Lung microvascular endothelial cell (primary cell): Measurements from ENCODE around the gene XPNPEP1. TPM values are rescaled to one million over a fixed set of nuclear protein-coding genes. Genes with fewer than 3 reads are reported as not detected.
A peak's percentile ranks its signal among the peaks of the same experiment; 100 is the strongest.
"Not testable (repeated sequence)": the region's sequence is repeated elsewhere in the genome, so short reads cannot be mapped to it uniquely, and the experiment has no call there.

Experiments used
- DNase-seq, 2 donors: peaks; one replicate each; pipeline versions ENCODE4 v3.0.0 to v3.0.0-alpha.2; 2010; ENCODE audit warnings: low read depth in 2 of 2
- total RNA-seq: library from RNA; depleted of rRNA; stranded (reverse); fragments of >200 nt; gene quantifications from 2 replicates; pipeline ENCODE4 v1.2.1, GENCODE V29; 2014

The XPNPEP1 gene
- total RNA-seq, 1 donor from 2014 or later, result 123 TPM

DNA sequence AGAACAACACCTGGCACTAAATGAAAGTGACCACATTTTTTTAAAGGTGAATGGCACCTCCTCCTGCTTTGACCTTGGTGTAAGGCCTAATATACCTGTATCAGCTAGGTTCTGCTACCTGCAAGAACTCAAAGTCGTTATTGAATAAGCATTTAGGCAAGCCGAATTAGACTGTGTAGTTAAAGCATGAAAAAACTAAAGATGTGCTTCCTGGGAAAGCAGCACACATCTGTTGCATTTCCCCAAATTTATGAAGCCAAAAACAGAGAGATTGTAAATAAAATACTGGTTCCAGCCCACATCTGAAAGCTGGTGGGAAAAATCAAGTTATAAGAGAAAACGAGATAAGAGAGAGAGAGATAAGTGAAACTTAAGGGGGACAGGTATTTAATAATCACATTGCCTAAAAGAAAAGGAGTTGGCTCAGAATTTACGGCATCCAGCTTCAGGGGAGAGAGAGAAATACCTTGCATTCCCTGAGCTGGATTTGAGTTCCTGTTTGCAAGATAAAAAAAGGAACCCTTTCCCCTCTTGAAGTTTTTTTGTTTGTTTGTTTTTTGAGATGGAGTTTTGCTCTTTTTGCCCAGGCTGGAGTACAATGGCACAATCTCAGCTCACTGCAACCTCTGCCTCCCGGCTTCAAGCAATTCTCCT is 1.8 kb upstream of the XPNPEP1 start:
- DNase-seq, result no peak

DNA sequence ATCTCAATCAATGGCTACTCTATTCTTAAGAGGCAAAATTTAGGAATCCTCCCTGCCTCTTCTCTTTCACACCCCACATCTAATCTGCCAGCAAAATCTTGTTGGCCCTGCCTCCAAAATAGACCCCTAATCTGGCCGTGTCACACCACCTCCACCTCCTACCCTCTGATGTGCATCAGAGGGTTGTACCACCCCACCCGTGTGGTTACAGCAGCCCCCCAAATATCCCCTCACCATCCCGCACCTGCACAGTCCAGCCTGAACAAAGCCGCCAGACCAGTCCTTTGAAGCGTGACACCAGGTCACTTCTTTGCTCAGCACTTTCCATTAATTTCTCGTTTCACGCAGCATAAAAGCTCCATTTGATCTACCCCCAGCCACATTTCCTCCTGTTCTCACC is 776 bp upstream of the XPNPEP1 start:
- no peak for DNase-seq

DNA sequence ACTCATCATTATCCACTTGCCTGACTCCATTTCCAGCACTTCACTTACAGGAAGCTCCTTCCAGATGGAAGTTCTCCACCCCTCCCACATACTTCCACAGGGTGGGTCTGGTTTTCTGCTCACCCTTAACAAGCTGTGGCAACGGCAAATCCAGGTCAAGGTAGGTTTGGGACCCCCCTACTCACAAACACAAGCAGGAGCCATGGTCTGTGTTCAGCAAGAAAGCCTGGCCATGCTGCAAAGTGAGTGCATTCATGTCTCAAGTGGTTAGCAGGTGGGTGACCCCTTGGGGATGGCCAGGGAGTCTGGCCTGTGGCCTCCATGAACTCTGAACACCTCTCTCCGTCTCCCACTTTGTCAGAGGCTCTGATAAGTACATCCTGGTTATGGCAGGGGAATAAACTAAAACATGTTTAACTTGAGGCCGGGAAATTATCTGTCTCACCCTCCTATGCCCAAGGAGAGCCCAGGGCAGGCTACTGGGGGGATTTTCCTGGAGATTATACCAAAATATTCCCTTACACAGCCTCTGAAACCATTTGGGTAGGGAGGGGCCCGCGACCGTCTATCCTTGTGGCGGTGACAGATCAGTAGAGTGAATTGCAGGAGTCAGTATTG is 844 bp downstream of the XPNPEP1 start:
- DNase-seq, result no peak

DNA sequence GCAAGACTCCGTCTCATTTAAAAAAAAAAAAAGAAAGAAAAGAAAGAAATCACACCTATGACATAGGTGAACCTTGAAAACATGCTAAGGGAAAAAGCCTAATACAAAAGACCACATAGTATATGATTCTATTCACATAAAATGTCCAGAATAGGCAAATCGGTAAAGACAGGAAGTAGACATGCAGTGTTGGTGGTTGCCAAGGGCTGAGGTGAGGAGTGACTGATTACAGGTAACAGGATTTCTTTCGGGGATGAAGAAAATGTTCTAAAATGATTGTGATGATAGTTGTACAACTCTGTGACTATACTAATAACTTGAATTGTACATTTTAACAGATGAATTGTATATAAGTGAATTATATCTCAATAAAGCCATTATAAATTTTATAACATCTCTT is 3.3 kb downstream of the XPNPEP1 start:
- no peak for DNase-seq

DNA sequence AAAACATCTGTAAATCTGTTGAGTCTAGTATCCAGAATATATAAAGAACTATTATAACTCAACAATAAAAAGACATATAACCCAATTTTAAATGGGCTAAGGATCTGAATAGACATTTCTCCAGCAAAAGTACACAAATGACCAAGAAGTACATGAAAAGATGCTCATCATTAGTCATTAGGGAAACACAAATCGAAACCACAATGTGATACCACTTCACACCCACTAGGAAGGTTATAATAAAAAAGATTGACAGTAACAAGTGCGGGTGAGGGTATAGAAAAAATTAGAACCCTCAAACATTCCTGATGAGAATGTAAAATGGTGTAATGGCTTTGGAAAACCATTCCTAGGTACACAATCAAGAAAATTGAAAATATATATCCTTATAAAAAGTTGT is 4.1 kb downstream of the XPNPEP1 start:
- no peak for DNase-seq

DNA sequence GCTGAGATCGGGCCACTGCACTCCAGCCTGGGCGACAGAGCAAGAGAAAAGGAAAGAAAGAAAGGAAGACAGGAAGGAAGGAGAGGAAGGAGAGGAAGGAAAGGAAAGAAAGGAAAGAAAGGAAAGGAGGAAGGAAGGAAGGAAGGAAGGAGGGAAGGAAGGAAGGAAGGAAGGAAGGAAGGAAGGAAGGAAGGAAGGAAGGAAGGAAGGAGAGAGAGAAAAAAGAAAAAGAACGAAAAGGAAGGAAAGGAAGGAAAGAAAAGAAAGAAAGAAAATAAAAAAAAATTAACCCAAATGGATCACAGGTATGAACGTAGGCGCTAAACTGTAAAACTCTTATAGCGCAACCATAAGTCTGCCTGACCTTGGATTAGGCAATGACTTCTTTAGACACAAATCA is 4.6 kb downstream of the XPNPEP1 start:
- not testable (repeated sequence) for DNase-seq

DNA sequence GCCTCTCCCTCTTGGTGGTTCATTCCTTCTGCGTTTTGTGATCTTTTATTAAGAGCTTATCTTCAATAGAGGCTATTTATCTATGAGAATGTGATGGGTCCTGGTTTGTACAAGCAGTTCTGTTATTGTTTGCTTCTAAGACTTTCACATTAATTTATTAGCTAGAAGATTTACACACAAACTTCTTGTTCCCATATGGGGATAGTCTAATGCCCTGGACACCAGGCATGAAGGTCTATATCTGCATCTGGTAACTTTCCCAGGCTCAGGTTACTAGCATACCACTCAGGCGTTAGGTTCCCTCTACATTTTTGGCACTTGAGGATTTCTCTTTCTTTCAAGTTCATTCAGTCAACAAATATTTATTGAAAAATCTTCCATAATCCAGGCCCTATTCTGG is 7.7 kb downstream of the XPNPEP1 start:
- no peak for DNase-seq

DNA sequence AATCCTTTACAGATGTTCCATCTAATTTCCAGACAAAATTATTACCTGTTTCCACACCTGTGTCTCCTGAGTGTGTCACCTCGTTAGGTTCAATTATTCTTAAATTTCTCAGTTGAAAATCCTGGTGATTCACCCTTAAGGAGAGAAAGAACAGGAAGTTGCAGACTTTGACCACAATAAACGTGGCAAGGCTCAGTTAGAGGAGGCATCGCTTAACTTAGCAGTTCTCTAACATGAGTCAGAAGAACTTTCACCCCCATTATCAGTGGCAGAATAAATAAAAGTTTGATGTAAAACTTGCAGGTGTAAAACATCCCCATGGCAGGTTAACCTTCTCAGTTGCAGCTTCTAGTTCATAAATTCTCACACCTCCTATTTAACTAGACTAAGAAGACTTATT is 8.3 kb downstream of the XPNPEP1 start:
- peak in 1 of 2 donors; percentile 86 for DNase-seq

DNA sequence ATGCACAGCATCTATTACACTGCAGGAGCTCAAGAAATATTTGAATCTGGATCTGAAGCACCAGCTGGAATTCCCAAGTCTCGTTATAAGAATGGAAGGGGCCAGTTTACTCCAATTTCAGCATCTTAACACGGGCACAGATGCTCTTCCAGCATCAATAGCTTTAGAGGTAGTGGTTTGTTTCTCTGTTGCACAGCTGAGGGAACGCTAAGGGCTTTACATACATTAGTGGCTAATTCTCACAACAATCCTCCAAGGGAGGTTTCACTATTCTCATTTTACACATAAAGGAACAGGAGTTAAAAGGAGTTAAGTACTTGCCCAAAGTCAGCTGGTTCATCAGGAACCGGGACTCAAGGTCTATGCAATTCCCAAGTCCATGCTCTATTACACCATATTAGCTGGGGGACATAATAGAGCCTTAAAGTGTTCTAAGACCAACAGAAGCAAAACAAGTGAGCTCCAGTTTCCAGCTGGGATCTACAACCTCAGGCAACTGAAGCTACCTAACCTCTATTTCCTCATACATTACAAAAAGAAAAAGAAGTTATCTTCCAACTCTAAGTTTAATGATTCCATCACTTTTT is 9.9 kb downstream of the XPNPEP1 start:
- no peak for DNase-seq

DNA sequence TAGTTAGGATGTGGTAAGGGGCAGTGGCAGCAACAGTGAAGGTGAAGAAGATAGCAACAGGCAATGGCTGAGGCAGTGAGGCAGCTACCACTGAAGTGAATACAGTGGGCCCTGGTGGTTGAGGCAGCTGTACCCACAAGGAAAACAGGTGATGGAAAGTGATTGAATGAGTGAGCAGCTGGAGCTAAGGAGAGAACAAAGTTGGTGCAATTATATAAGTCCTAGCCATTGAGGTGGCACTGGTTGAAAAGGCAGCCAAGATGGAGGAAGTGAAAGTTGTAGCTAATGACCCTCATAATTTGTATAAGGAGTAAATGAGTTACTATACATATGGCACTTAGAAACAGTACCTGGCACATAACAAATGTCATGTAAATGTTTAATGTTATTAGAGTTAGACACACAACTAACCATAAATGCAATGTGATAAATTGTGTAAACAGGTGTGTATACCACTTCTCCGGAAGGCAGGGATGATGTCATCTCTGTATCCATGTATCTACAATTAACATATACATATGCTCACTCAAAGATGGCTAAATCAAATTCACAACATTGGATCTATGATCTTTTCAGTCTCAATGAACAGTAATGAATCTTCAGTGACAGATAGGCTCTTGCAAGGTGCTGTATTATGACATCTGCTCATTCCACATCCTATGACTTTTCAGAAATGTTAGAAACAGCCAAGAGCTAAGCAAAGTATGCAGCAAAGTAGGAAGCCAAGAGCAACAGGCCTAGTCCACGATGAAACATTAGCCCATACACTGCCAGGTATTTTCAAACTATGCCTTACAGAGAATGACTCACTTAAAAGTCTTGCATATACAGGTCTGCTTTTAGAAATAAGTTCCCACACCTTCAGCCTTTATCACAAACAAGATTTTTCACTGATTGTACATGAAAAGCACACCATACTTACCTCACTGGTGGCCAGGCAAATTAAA is 10.7 kb downstream of the XPNPEP1 start:
- no peak for DNase-seq

DNA sequence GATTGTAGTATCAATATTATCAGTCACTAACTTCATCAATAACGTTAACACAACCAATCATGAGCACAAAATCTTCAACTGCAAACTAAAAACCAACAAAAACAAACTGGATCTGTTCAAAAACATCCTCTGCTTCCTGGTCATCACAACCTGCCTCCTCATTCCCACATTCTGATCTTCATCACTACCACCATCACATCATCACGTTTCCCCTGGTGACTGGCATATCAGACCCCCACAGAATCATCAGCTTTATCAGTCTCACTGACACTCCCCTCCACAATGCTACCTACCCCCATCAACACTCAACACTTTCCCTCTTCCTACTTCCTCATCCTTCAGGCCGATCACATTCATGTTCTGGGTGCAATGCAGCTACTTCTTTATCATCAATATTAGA is 11.4 kb downstream of the XPNPEP1 start:
- no peak for DNase-seq

DNA sequence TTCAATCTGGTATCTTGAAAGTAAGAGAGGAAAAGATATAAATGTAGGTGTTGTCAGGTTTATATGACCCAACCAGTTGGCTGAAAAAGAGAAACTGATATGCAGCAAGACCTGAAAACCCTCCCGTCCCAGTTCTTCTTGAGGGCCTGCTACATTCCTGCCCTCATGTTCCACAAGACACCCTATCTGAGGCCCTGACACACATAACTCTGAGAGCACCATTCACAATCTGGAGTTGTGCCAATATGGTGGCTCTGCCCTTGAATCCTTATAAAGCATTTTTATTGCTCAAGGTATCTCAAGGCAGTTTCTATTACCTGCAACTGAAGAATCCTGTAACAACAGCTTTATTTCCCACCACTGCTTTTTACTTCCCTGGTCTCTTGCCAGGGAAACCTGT is 17.0 kb downstream of the XPNPEP1 start:
- no peak for DNase-seq

DNA sequence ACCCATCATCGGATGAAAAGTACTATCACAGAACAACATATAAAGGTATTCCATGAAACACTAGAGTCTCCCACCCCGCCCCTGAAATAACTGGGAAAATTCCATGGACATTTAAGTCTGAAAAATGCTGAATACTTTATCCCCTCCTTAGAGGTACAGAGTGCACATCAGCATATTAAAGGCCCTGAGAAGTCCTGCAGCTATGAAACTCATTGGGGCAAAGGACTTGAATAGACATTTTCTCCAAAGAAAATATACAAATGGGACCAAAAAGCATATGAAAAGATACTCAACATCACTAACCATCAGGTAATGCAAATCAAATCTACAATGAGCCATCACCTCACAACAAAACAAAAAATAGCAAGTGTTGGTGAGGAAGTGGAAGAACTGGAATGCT is 18.9 kb downstream of the XPNPEP1 start:
- DNase-seq, result no peak

DNA sequence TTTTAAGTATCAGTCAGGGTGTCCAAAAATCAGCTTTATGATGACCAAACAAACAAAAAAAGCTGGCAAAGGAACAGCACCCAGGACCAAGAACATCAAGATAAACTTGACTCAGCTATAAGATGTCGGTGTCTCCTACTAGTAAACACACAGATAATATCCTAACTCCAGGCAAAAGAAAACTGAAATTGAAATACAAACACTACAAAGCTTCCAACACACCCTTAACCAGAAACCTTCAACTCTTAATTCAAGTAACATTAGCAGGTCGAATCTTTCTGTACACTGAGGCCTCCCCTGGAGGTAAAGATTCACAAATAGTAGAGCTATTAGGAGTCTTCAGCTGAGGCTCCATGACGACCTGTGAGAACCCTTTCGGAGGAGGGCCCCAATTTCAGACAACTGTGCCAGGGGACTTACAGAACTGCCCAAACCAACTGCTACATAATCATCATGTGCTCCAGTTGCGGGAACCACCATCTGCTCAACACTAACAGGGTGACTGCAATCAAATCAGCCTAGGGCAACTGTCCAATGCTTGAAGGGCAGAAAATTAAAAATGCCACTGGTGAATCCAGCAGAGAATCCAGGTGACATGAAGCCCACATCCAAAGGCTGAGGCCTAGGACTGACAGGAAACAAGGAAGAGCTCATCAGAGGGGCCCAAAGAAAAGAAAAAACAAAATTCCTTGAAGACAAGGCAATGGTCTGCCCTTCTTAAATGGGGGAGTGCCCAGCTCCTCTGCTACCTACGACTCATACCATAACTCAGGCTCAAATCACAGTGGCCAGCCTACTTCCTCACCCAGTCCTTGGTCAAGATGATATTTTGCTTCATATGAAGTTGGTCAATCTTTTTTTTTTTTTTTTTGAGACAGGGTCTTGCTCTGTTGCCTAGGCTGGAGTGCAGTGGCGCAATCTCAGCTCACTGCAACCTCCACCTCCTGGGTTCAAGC is 20.0 kb downstream of the XPNPEP1 start:
- peak in 1 of 2 donors; percentile 16 for DNase-seq

DNA sequence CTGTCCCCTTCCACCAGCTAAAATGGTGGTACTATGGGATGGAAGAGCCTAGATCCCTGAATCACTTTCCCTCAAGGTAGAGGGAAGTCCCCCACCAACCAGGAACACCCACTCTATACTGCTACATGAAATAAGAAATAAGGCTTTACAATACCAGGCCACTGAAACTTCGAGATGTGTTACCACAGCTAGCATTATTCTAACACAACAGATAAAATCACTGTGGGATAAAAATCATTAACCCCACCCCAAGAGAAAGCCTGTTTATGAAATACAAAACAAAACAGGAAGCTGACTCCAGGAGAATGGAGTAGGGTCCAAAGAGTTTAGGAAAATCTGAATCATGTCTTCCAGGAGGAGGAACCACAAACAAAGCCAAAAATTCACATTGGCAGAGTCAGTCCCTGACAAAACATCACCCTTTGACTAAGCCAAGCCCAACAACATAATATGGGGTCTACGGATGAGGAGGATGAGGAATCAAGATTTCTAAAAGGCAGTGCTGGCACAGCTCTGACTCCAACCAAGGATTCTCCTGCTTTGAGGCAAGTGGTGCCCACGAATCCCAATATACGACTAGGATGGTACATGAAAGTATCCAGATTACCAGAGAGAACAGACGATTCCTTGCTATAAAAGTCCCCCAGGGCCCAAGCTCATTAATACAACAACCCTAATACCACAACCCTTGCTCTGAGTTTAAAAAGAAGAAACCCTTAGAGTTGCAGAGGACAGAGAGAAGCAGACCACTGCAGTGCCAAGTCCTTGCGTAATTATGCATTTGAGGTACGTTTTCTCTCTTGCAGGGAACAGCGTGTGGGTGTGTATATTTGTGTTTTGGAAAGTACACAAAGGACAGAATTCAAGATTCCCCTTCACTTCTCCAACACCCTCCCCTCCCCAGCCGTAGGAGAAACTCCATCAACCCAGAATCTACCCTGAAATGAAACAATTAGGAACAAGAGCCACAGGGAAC is 23.7 kb downstream of the XPNPEP1 start:
- DNase-seq, result peak; percentile 77 to 80

DNA sequence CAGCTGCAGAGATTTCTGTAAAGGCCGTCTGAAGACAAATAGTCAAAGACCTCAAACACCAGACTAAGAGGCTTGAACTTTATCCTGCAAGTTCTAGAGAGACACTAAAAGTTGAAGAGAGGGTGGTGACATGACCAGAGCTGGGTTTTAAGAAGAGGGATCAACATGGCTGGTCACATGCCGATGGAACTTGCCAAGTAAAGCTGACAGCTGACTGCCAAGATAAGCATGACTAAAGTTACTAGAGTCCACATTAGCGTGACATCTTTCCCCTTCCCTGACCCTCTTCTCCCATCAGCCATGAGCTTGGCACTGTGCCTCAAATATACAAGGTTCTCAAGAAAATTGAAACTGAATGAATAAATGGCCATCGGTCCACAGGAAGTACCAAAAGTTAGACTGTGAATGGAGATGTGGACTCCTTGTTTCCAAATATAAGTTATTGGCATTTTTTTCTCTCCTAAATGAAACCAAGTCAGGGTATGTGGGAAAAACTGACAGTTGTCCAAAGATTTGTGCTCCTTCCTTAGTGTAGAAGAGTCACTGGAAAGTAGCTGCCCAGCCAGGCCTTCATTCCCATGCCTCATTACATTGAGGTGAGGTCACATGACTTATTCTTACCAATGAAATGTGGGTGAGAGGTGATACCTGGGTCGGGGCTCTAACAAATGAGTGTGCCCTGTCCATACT is 24.5 kb downstream of the XPNPEP1 start:
- DNase-seq, result peak; percentile 79 to 91

DNA sequence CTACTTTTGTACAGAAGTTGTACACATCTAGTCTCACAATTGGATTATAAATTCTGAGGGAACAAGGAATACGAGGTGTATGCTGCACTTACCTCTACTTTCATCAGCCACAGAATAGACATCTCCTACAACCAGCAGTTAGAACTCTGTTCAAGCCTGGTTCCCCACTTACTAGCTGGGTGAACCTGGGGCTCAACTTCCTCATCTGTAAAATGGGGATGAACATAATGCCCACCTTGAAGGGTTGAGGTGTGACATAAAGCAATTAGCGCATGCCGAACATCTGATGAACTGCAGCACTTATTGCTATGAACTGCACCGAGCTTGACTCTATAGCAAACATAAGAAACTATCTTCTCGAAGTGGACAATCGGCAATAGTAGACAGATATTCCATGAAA is 25.3 kb downstream of the XPNPEP1 start:
- no peak for DNase-seq

DNA sequence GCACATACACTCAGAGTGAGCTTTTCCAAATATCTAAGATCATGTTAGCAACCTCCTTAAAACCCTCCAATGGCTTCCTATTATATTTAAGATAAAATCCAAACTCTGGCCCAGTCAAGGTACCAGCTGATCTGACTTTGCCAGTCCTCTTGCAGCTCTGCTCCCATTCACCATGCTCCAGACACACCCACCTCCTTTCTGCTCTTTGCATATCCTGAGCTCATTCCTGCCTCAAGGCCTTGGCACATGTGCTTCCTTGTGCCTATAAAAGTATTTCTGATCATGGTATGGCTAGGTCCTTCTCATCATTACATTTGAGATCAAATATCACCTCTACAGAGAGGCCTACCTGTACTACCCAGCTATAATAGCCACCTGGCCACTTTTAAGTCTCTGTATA is 27.5 kb downstream of the XPNPEP1 start:
- no peak for DNase-seq
